NCI-H1092 (cell line): ENCODE measurements around the gene RECK.
"Not testable (repeated sequence)": the region's sequence is repeated elsewhere in the genome, so short reads cannot be mapped to it uniquely, and the experiment has no call there.

Source experiments
- DNase-seq: peaks from one replicate; lab custom pipeline; 2025; lab: John Stamatoyannopoulos, UW

Gene RECK

DNA sequence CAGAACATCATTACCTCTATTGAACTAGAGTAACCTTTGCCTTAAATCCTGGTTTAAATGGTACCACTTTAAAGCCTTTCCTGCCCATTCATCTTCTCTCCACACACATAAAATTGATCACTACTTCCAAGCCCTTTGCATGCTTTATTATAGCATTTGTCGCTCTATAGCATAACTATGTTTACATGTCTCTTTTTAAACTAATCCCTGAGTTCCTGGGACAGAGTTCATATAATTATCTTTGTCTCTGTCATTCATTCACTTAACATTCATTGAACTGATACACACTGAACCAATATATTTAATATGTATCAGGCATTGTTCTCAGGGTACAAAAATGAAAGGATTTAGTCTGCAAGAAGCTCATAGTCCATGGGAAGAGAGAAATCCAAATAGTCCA is 37.3 kb downstream of the RECK start:
- DNase-seq = no peak

DNA sequence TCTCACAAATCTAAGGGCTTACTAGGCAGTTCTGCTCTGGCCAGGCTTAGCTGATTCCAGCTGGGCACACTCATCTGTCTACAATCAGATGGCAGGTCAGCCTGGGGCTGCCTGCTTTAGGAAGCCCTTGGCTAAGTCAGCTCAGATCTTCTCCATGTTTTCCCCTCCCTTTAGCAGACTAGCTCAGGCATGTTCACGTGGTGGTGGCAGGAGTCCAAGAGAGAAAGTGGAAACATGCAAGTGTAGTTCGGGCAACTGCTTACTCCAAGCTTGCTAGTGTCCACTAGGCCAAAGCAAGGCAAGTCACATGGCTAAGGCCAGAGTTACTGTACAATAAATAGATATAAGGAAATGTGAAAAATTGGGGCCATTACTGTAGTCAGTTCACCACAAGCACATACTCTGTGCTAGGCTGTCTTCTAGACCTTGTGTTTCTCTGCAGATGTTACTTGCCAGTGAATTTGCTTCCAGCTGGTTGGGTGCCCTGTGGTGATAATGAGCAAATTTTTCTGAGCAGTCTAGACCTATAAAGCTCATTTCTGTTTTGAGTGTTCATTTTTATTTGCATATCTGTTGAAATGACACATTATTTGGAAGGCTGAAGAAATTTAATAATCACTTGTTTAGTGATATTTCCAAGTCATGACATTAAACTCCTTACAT is 38.3 kb downstream of the RECK start:
- DNase-seq = no peak

DNA sequence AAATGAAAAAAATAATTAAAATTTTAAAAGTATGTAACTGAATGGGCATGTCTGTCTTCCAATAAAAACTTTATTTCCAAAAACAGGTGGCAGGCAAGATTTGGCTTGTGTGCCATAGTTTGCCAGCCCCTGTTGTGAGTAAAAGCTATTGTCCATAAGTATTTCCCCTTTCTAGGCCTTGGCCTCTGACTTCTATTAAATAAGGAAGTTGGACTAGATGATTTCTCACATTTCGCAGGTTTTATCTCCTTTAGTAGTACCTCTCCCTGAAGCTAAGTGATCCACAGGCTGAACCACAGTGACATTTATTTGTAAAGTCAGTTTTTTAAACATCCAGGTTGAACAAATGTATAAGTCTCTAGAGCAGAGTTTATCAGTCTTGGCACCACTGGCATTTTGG is 41.3 kb downstream of the RECK start:
- no peak for DNase-seq

DNA sequence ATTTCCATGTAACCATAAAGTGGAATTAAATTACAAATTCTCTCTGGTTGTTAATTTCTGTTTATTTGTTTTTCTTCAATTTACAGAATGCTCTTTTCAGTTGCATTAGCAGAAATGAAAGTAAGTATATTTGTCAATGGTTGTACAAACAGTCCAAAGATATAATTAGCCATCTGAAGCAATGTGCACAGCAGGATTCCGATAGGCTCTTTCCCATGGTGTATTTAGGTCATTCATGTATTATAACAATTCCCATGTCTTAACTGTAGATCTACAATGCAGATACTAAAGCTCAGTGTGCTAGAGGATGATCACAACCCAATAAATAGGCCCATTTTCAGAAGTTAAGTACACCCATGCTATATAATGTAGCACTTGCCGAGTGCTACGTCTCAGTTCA is 43.8 kb downstream of the RECK start:
- no peak for DNase-seq

DNA sequence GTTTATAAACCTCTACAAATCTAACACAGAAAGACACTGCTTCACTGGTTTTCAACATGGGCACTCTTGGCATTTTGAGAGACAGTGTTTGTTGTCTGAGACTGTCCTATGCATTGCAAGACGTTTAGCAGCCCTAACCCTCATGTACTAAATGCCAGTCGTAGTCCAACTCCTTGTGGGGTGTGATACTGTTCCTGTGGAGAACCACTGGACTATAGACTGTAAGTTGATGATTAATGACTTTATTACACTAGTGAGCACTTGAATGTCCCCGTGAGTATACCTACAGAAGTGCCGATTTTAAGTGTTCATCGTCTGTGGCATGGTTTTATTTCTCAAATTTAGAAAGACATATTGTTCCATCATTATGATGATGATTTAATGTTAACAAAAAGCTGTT is 46.2 kb downstream of the RECK start:
- no peak for DNase-seq

DNA sequence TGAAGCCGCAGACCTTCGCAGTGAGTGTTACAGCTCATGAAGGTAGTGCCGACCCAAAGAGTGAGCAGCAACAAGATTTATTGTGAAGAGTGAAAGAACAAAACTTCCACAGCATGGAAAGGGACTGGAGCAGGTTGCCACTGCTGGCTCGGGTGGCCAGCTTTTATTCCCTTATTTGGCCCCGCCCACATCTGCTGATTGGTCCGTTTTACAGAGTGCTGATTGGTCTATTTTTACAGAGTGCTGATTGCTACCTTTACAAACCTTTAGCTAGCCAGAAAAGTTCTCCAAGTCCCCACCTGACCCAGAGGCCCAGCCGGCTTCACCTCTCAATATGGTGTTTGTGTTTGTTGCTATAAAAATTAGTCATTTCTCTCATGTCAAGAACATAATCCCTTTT is 49.7 kb downstream of the RECK start:
- DNase-seq = no peak

DNA sequence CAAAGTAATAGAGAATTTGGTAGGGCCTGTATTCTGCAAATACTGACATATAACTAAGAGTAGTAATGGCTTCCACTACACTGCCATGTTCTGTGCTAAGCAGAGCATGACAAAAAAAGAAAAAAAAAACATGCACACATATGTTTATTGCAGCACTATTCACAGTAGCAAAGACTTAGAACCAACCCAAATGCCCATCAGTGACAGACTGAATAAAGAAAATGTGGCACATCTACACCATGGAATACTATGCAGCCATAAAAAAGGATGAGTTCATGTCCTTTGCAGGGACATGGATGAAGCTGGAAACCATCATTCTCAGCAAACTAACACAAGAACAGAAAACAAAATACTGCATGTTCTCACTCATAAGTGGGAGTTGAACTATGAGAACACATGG is 50.3 kb downstream of the RECK start:
- not testable (repeated sequence) for DNase-seq

DNA sequence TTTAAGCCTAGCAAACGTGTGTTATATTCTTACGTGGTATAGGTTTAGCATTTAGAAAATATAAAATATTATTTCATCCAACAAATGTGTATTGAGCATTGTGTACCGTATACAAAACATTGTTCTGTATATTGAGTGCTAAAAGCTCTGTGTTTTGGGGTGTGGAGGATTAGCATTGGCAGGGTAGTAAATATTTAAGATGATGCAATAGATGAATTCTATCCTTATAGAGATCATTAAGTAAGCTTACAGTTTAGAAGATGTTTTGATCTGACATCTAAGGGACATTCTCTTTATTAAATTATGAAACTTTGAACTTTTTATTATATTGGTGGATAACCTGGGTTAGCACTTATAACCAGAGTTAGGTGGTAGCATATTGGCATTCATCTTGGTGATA is 51.3 kb downstream of the RECK start:
- DNase-seq = no peak

DNA sequence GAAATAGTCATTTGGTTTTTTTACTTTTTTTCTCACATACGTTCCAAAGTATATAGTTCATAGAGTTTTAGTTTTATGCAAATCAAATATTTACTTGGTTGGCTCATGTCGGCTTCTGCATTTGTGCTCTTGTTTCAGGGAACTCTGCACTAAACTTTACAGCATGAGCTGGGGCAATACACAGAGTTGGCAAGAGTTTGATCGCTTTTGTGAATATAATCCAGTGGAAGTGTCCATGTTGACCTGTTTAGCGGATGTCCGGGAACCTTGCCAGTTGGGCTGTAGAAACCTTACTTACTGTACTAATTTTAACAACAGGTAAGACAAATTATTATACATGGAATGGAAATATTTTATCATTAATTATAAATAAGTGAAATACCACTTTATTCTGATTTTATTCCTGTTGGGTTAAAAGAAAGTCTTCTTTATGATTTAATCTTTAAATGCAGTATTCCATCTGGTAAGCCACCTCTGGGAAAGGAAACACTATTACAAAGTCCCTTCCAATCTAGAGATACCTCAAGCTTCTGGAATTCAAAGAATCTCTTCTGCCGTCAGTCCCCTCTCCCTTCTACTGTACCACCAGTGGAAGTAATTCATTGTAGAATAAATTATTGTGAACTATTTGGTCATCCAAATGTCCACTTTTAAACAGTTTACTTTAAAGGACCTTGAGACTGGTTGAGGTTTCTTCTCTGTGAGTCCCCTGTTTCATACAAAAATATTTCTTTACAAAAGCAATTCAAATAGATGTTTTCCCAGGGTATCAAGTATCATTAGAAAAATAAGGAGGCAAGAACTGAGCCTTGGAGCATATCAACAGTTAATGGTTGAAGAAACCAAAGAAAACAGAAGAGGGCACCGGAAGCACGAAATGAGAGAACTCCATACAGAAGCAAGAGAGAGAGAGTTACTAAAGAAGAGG is 54.6 kb downstream of the RECK start:
- no peak for DNase-seq

DNA sequence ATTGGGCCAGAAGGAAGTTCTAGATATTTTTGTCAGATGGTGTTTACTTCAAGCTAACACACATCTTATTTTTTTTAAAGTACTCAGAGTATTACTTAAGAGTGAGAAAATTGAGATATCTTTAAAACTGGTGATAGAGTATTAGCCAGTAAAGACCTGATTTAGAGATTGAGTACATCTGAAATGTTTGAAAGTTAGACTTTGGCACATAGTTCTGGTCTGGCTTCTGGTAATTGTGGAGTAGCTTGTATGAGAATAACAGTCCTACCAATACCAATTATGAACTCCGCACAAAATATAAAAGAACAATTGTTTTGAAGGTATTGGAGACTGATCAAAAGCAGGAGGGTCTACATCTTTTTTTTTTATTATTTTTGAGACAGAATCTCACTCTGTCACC is 55.3 kb downstream of the RECK start:
- no peak for DNase-seq

DNA sequence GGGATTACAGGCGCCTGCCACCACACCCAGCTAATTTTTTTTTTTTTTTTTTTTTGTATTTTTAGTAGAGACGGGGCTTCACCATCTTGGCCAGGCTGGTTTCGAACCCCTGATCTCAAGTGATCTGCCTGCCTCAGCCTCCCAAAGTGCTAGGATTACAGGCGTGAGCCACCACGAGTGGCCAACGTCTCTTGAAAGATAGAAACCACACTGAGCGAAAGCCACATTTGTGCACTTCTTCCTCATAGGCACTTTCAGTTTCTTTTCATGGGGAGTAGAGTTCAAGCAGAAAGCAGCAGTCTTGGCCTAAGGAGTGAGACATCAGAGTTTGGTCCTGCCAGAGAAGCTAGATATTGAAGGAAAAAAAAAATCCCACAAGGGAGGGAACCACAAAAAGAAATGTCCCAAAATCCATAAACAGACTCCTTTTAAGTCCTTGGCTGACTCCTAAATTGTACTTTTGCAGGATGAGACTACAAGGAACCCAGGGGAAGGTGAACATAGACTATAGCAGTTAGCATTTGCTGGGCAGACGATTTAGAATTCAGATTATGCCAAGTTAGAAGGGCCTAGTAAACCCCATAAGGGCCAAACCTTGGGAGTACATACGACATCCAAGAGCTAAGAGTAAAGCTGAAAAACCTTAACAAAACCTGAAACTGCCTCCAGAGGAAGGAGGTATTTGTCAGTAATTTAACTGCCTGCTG is 55.9 kb downstream of the RECK start:
- no peak for DNase-seq

DNA sequence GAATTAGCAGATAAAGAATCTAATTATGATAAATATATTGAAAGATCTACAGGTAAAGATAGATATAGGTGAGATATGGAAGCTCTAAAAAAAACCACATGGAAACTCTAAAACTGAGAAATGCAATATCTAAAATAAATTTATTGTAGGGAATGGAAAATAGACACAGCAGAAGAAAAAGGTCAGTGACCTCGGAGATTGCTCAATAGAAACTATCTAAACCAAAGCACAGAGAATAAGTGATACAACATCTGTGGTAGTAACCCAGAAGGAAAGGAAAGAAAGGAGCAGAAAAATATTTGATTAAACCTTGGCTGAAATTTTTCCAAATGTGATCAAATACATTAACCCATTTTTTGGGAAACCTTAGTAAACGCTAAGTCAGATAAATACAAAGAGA is 56.7 kb downstream of the RECK start:
- no peak for DNase-seq

DNA sequence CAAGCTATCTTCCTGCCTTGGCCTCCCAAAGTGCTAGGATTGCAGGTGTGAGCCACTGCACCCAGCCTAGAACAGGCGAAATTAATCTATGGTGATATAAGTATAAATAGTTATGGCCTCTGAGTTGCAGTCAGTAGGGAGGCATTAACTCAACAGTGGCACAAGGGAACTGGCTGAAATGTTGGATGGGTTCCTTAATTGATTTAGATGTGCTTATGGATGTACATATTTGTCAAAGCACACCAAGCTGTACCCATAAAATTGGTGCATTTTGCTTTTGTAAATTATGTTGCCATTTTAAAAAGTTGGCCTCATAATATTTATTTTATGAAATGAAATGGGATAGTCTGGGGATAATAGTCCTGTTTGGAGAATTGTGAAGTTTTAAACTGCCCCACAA is 63.0 kb downstream of the RECK start:
- no peak for DNase-seq

DNA sequence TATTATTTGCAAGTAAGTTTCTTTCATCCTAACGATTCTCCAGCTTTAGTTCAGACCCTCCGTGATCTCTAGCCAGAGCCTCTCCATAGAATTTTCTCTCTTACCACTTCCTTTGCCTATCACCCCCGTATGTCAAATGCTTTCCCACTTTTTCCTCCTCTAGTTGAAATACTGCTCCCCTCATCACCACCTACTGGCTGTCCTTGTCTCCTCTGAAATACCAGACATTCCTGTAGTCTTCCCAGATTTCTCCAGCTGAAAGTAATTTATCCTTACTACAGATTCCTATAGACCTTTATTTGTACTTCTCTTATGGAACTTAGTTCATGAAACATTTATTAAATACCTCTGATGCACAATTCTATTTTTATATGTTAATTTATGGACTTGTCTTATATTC is 63.8 kb downstream of the RECK start:
- DNase-seq = no peak

DNA sequence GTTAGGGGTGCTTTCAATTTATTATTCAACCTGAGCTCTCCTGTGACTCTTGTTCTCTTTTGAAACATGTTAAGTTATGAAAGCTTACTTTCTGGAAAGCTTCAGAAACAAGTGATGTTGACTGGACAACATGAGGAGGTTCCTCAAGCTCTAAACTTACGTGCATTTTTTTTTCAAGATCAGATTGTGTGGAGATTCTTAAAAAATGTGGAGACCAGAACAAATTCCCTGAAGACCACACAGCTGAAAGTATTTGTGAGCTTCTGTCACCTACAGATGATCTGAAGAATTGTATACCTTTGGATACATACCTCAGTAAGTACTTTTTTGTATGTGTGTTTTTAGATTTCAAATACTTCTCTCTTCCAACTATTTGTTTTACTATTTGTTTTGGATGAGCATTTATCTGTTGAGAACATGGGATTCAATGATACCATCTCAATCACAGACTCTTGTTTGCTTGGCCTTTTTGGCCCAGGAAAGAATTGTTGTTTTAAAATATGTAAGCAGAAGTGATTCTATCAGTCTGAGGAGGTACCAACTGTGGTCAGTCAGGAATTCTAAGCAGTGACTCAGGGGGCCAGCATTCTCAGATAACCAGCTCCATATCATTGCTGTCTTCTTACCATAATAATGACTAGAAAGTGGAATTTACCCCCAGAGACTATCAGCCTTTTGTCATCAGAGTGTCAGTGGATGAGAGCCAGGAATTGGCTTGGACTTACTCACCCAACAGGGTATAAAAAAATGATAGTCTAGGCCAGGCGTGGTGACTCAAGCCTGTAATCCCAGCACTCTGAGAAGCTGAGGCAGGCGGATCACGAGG is 65.4 kb downstream of the RECK start:
- DNase-seq = no peak

DNA sequence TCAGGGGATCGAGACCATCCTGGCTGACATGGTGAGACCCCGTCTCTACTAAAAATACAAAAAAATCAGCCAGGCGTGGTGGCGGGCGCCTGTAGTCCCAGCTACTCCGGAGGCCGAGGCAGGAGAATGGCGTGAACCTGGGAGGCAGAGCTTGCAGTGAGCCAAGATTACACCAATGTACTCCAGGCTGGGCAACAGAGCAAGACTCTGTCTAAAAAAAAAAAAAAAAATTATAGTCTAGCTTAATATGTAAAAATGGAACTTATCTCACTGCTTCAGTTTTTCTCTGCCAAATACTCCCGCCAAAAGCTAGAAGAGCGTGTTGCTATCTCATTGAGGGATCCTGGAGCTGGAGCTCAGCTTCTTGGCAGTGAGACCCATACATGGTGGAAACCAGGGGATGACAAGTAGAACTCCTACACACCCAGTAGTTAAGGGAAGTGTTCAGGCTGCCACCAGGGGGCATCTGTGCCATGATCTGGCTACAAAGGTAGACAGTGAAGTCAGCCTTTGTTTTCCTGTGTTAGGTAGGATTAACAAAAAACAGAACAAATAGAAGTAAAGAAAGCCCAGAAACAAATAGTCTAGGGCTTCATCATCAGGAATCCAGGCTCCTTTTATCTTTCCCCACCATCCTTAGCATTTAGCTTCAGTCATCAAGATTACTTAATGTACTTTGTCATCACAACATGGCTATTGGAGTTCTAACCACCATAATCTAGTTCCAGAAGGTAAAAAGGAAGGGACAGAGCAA is 66.2 kb downstream of the RECK start:
- peak; percentile 80 for DNase-seq

DNA sequence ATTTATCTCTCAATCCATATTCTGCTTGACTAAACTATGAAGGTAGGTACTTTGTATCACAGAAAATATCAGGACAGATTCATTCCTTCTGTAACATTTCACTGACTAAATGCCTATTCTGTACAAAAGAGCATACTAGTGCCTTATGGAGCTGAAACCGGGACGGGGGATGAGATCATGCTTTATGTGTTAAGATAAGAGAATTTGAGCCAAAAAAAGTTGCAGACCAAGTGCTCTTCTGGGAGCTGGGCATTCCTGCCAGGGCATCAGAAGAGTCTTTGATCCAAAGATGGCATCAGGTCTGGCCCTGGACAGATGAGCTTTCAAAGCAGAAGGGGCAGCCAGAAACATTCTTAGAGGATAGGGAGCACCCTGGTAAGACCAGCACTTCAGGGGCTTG is 72.4 kb downstream of the RECK start:
- no peak for DNase-seq

DNA sequence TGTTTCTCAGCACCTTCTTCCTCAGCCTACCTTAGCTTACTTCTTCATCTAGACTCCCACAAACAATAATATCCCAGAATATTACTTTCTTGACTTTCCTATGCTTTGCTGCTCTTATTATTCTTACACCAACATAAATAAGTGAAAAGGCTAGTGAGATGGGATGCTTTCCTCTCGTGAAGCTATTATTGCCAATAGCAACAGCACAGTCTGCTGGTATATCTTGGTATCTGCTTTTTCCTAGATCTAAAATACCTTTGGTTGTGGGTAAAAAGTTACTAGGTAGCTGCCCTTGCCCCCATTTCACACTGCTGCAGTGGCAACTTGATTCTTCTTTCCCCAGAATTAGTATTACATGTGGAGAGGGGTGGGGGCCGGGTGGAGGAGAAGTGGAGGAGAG is 73.7 kb downstream of the RECK start:
- no peak for DNase-seq

DNA sequence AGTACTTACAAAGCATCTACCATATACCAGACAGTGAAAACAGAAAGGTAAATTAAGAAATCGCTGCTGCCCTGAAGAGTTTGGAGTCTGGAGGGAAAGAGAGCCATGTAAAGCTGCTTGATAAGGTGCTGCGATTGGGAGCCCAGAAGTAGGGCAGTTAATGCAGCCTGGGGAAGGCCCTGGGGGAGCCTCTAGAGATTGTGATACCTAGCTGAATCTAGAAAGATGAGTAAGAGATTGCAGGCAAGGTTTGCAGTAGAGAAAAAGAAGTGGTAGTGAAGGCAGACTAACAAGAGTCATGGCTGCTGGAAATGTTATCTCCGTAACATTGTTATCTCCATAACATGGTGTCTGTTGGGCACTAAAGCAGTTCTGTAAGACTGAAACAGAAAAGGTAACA is 75.8 kb downstream of the RECK start:
- DNase-seq = no peak

DNA sequence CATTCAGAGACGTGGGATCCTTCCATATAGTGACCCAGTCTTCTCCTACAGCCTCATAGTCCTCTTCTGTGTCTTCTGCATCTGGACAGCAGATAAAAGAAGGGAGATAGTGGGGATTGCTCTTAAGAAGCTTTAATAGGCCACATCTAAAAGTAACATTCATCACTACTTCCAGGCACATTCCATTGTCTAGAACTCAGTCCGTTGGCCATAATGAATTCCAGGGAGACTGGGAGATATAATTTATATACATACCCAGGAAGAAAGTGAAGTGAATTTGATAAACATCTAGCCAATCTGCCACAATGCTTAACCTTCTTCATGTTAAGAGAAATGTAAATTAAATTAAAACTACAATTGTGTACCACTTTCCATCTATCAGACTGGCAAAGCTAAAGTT is 77.3 kb downstream of the RECK start:
- DNase-seq = no peak

DNA sequence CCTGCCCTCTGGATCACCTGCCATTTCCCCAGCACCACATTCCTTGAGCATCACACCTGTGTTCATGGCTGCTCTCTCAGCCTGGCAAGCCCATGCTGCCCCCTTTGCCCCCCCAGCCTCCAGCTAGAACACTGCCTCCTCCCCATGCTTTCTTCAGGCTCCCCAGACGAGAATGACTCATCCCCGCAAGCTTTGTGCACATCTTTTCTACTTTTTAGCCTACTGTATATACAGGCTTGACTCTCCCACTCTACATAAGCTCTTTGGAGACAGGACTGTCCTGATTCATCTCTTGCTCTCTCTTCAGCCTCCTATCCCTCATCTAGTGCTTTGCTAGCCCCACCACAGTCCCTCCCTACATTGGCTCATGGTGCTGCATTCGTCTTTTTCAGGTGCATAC is 79.9 kb downstream of the RECK start:
- no peak for DNase-seq
